Smooth muscle cell (in vitro differentiated cells): Measurements from ENCODE around the gene C2CD4A. TPM values are rescaled to one million over a fixed set of nuclear protein-coding genes. Genes with fewer than 3 reads are reported as not detected.

Experiments used
- DNase-seq: peaks from one replicate; lab custom pipeline; 2025; ENCODE audit not compliant: unreplicated experiment; lab: John Stamatoyannopoulos, UW
- H2AFZ ChIP-seq: fragments of 200-600 bp; sonication (generic); 2 replicates; pipeline ENCODE4 v1.6.0; 2016; ENCODE audit warnings: antibody characterized with exemption, low read depth, mild to moderate bottlenecking
- H3F3A ChIP-seq: fragments of 200-600 bp; sonication (generic); 2 replicates; pipeline ENCODE4 v1.6.0; 2017; ENCODE audit warnings: antibody characterized with exemption, low read depth
- H3K27ac ChIP-seq: fragments of 200-600 bp; sonication (generic); 2 replicates; pipeline ENCODE4 v1.5.1; 2016; ENCODE audit warnings: low read depth, mild to moderate bottlenecking
- H3K27me3 ChIP-seq: fragments of 200-600 bp; sonication (generic); 2 replicates; pipeline ENCODE4 v1.6.1; 2016; ENCODE audit warnings: low read depth, mild to moderate bottlenecking
- H3K36me3 ChIP-seq: fragments of 200-600 bp; sonication (generic); 2 replicates; pipeline ENCODE4 v1.5.1; 2016; ENCODE audit warnings: low read depth
- H3K4me1 ChIP-seq: fragments of 200-600 bp; sonication (generic); 2 replicates; pipeline ENCODE4 v1.5.1; 2016; ENCODE audit warnings: low read depth
- H3K4me2 ChIP-seq: fragments of 200-600 bp; sonication (generic); 2 replicates; pipeline ENCODE4 v1.6.0; 2016; ENCODE audit warnings: mild to moderate bottlenecking
- H3K4me3 ChIP-seq: fragments of 200-600 bp; sonication (generic); 2 replicates; pipeline ENCODE4 v1.5.1; 2016; ENCODE audit warnings: mild to moderate bottlenecking
- H3K79me2 ChIP-seq: fragments of 200-600 bp; sonication (generic); 2 replicates; pipeline ENCODE4 v1.6.0; 2016; ENCODE audit warnings: low read depth, mild to moderate bottlenecking
- H3K9ac ChIP-seq: fragments of 200-600 bp; sonication (generic); 2 replicates; pipeline ENCODE4 v1.6.0; 2016; ENCODE audit warnings: low read depth
- H3K9me3 ChIP-seq: fragments of 200-600 bp; sonication (generic); replicated peaks from 2 replicates; pipeline ENCODE4 v1.5.1; 2016; ENCODE audit warnings: low read depth
- H4K20me1 ChIP-seq: fragments of 200-600 bp; sonication (generic); 2 replicates; pipeline ENCODE4 v1.6.0; 2016; ENCODE audit warnings: low read depth
- CTCF ChIP-seq: fragments of 200-600 bp; sonication (generic); IDR thresholded peaks from 2 replicates; pipeline ENCODE4 v1.5.1; 2017; ENCODE audit warnings: borderline replicate concordance, mild to moderate bottlenecking, antibody characterized with exemption; ENCODE audit not compliant: insufficient read depth, poor library complexity, severe bottlenecking
- WGBS: methylation state at CpG from one replicate; pipeline ENCODE4 v1.1.7; 2016; ENCODE audit warnings: low lambda C conversion rate; 5-methylcytosine and 5-hydroxymethylcytosine counted together
- polyA plus RNA-seq: library from polyadenylated mRNA; unstranded; fragments of >200 nt; fragmentation: Nextera tagmentation; extraction: Ambion mirVana; gene quantifications from 2 replicates; pipeline ENCODE4 v1.2.1, GENCODE V29; 2016
- total RNA-seq: library from RNA; depleted of rRNA; stranded (reverse); fragments of >200 nt; gene quantifications from 2 replicates; pipeline ENCODE4 v1.2.3, GENCODE V29; 2014

C2CD4A gene
- total and polyA plus RNA-seq, 2 experiments from 2014 or later = 0.13 to 0.35 TPM

DNA sequence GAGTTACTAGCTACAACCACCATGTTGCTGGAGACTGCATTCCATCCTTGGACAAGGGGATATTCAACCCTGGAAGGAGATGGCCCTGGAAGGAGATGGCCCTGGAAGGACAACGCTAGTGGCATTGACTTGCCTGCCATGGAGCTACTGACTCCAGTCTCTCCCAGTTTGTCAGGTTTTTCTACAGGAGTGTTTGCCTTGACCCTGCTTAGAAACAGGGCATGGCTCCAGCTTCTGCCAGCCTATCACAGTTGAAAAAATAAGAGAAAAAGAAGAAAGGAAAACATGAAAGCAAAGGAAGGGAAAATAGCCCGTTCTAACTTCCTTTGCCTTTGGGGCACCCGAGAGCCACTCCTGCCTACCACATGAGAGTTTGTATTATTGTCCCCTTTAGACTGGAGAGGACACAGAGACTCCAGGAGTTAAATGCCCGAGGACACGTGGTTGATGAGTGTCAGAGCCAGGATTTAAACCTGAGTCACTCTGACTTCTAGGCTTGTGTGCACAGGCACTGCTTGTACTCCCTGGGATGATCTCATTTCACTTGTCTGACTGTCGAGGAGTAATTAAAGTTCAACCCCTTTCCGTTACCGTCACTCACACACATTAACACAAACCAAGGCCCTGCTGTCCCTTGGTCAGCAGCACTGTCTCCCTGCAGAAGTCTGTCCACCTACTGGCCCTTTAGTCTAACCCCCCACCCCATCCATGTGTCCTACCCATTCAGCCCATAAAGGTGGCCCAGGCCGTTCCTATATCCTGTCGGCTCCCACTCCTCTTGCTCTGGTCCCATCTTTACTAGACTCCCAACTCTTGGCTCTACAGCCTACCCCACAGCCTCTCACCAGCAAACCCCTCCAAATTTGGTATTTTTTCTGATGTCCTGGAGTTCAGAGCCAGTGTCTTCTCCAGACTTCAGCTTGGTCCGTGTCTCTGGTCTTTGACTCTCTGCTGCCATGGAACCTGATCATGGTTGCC is 46.1 kb downstream of the C2CD4A start:
- Histone ChIP-seq H3K27me3 (no peaks in the 10 kb centered on the region), H3K36me3 (no peaks in the 10 kb centered on the region), H4K20me1 (no peaks in the 10 kb centered on the region), H3K9ac (peak overlapping the region; percentile 61), H2AFZ (no peak overlapping the region), H3K4me1 (peaks cover 16% of the 10 kb centered on the region), H3K79me2 (no peaks in the 10 kb centered on the region), H3K4me3 (no peak overlapping the region), H3F3A (peaks cover 2% of the 10 kb centered on the region), H3K9me3 (no peaks in the 10 kb centered on the region), H3K4me2 (peak overlapping the region; percentile 39), H3K27ac (peak overlapping the region; percentile 85)
- TF ChIP-seq CTCF = no peak
- 52% methylated on average over 11 of the region's 11 CpGs for WGBS
- no peak for DNase-seq

GRCh38 chr15:62115847-62116246 is 49.1 kb downstream of the C2CD4A start:
- TF ChIP-seq CTCF = no peak
- Histone ChIP-seq H3F3A (peaks cover 20% of the 10 kb centered on the region), H3K4me1 (peaks cover 10% of the 10 kb centered on the region), H3K27ac (no peak overlapping the region), H3K79me2 (no peaks in the 10 kb centered on the region), H3K27me3 (no peaks in the 10 kb centered on the region), H4K20me1 (no peaks in the 10 kb centered on the region), H3K4me2 (no peak overlapping the region), H3K4me3 (no peak overlapping the region), H3K9ac (no peak overlapping the region), H2AFZ (no peak overlapping the region), H3K9me3 (no peaks in the 10 kb centered on the region), H3K36me3 (no peaks in the 10 kb centered on the region)
- WGBS = 56% methylated on average over 1 of the region's 1 CpG
- no peak for DNase-seq

- Histone ChIP-seq H2AFZ (peak overlapping the region; percentile 31), H3K4me1 (peaks cover 6% of the 10 kb centered on the region), H3K4me3 (peak overlapping the region; percentile 28), H3K27ac (peak overlapping the region; percentile 94), H3K79me2 (no peaks in the 10 kb centered on the region), H3K9ac (peak overlapping the region; percentile 79), H3K4me2 (peak overlapping the region; percentile 79), H4K20me1 (no peaks in the 10 kb centered on the region), H3F3A (peaks cover 20% of the 10 kb centered on the region), H3K9me3 (no peaks in the 10 kb centered on the region), H3K27me3 (no peaks in the 10 kb centered on the region), H3K36me3 (no peaks in the 10 kb centered on the region)
- DNase-seq = no peak
- 31% methylated on average over 7 of the region's 7 CpGs for WGBS
- TF ChIP-seq CTCF = no peak
Measured at GRCh38 chr15:62118520-62119226, 51.9 kb downstream of the C2CD4A start.
